Effector CD8-positive, alpha-beta T cell (primary cell): ENCODE data around the gene GPR139.

Experiments
- DNase-seq: peaks from one replicate; lab custom pipeline; 2025; lab: John Stamatoyannopoulos, UW
- total RNA-seq, 4 experiments: gene quantifications; one replicate each; lab custom pipeline; 2026; lab: John Stamatoyannopoulos, UW

The GPR139 gene
- 0 reads per million in 4 experiments for total RNA-seq

DNA sequence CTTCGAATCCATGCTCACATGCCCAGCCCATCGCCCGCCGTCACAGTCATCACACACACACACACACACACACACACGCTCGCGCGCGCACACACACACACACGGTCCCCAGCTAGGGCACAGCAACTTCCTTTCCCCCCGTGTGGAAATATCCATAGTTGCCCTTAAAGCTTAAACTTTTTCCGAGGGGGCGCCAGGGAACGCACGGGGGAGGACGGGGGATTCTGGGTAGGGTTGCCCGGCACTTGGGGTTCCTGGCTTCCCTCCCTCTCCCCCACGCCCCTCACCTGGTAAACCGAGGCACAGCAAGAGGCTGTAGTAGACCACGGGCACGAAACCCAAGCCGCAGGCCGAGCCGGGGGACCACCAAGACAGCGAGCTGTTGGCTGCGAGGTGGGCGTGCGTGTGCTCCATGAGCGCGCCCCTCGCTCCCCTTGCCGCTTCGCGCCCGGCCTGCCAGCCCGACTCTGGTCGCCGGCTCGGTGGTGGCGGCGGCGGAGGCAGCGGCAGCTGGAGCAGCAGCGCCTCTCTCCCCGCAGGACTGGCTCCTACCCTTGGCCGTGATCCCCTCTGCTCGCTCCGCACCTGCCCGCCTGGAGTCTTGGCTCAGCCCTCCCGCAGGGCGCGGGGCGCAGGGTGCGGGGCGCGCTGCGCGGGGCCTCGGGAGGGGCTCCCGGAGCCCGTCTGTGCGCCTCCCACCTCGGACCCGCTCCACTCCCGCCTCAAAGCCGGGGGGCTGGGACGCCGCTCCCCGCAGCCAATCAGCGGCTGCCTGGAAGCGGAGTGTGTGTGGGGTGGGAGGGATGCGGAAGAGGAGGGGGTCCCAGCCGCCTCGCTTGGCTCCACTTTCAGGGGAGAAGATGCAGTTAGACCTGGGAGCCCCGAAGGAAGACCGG, at the start of gene GPR139:
GPR139 (minus strand) TSS at position 688 of the 896 bp plus-strand sequence; CDS start at position 414, 274 bp downstream.
- DNase-seq = no peak

DNA sequence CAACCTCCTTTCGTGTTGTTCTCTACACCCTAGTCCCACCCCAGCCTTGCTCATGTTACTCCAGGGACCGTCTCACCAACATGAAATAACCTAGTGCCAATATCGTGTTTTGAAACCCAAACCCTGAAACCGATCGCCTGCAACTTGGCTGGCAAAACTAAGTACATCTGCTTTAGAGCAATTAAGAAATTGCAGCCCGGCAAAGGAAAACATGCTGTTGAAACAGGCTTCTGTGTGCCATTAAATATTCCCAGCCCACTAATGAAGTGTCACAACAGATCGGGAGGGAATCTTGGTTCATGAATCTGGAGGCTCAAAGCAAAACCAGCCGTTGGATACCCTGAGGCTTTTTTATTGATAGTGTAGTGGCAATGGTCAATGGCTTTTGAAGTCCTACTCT, 48.3 kb upstream of the GPR139 start:
- no peak for DNase-seq

DNA sequence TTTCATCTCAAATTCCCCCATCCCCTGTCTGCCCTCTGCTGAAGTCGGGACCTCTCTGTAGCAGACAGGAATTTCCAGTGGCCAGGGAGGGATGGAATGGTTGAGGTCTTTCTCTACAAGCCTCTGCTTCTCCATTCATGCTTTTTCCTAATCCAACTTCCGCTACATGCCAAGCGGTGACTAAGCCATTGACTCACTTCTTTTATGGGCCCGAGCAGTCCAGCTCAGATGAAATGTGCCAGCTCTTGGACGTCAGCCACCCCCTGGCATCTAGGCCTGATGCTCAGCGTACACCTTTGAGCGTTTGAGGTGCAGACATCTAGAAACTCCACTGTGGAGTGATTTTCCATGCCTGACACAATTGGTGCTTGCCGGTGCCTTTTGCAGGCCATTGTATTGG, 40.7 kb upstream of the GPR139 start:
- no peak for DNase-seq

DNA sequence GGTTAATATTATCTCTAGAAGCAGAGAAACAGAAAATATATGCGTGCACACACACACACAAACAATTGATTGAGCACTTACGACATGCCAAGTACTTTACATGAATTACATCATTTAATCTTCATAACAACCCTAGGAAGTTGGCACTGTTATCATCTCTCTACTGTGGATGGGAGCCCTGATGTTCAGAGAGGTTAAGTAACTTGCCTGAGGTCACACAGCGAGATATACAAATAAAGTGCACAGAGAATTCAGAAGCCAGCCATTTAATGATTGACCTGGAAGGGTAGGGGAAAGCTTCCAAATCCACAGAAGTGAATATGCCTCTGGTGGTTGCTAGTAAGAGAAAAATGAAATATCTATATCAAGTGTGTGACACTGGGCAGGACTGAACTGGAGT, 37.5 kb upstream of the GPR139 start:
- DNase-seq = no peak

DNA sequence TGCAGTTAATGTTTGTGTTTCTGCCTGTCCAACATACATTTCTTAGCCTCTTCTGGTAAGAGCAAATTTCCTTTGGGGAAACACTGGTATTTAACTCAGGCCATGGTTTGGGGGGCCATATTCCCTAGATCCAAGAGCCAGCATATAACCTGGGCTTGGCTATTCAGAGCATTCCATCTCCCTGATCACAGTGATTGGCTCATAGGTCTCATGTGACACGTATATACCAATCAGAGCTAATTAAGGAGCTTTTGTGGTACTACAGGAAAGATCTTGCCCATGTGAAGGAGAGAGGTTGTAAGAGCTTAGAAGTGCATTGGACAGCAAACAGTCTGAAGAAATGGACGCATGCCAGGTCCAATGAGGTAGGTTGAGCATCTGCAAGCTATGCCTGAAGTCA, 33.4 kb upstream of the GPR139 start:
- no peak for DNase-seq

DNA sequence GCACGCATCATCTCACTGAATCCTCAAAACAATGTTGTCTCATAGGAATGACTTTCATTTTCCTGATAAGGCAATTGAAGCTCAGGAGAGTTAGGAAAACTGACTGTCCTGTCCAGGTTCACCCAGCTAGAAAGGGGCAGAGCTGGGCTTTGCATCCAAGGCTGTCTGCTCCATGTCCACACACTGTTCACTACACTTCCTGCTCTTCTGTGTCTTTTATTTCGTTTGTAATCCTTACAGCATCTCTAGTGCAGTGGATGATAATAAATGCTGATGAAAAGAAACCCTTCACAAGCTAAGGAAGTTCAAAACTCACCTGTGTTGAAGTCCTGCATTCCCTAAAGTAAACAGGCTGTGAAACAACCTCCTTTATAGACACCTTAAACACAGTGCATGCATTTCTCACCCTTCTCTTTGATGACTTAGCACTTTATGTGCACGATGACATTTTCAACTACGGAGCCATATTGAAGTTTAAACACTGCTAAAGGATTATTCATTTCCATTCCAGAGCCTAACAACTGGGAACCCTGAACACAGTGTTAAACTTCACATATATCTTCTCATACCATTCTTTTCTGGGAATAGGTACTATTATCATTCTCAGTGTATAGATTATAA, 31.0 kb upstream of the GPR139 start:
- no peak for DNase-seq

DNA sequence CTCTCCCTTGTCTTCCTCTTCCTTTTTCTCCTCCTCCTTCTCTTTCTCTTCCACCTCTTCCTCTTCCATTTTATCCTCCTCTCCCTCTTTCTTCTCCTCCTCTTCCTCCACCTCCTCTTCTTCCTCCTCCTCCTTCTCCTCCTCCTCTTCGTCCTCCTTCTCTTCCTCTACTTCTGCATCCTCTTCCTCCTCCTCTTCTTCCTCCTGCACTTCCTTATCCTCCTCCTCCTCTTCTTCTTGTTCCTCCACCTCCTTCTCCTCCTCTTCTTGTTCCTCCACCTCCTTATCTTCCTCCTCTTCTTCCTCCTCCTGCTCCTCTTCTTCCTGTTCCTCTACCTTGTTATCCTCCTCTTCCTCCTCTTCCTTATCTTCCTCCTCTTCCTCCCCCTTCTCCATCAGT, 28.8 kb upstream of the GPR139 start:
- no peak for DNase-seq

DNA sequence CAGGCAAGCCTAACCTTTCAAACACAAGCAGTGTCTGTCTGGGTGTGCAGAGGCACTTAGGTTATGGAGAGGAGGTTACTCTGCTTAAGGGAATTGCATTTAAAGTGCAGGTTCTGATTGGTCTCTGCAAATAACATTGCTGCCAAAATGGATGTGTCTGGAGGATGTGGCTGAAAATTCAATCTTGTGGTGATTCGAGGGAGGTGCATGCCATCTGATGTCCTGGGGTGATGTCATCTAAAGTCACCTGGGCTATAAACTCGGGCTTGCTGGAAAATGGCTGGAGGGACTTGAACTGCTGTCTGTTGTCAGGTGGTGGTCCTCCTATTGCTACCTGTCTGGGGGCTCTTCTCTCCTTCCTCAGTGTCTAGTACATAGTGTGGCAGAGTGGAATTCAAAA, 28.3 kb upstream of the GPR139 start:
- no peak for DNase-seq

DNA sequence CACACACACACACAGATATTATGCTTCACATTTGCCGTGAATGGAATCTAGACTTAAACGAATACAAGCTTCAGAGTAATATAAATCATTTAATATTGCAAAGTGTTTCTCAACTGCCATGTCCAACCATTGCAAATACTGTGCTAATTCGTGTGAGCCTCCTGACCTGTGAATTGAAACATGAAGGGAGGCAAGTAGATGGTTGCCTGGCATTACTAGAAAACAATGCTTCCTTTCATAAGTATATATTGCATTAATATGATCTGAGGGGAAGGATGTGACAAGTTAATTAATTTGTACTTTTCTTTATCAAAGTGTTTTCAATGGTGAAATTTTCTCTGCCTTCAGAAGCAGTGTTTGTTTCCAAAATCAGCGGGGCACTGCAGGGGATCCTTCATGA, 25.7 kb upstream of the GPR139 start:
- no peak for DNase-seq

DNA sequence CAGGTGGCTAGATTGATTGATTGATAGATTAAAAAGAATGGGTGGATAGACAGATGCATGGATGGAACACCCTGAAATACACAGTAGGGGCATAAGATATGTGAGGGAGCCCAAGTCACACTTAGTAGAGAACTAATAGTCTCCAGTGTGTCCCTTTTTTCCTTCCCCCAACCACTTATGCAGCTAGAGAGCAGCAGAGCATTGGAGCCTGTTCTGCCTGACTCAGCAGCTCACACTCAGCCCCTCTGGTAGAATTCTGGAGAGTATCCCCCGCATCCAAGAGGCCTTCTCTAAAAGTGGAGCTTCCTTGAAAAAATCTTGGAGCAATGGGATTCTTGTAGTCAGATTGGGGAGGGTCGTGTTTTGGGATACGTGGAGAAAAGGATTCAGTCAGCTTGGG, 20.5 kb upstream of the GPR139 start:
- no peak for DNase-seq

DNA sequence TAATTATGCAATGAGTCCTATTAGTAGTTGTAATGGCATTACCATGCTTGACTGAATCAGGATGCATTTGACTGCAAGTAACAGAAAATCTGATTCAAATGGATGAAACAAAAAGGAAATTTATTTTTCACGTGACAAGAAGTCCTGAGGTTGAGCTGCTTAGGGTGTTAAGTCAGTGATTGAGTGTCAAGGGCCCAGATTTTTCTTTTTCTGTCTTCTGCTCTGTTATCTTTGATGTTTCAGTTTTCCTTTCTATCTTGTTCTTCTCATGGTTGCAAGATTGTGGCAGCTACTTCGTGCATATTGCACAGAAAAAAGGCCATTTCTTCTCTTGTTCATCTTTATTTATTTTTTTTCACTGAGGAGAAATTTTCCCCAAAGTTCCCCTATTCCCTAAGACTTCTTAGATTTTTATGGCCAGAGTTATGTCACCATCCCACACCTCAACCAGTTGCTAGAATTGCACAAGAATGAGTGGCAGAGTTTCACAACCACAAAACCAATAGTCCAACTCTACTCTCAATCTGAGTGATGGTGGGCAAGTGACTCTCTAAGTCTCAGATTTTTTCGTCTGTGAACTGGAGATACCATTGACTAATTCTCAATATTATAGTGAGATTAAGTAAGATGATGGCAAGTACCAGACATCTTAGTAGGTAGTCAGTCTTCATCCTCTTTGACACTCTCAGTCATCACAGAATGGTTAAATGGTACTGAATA, 15.7 kb upstream of the GPR139 start:
- DNase-seq = no peak

DNA sequence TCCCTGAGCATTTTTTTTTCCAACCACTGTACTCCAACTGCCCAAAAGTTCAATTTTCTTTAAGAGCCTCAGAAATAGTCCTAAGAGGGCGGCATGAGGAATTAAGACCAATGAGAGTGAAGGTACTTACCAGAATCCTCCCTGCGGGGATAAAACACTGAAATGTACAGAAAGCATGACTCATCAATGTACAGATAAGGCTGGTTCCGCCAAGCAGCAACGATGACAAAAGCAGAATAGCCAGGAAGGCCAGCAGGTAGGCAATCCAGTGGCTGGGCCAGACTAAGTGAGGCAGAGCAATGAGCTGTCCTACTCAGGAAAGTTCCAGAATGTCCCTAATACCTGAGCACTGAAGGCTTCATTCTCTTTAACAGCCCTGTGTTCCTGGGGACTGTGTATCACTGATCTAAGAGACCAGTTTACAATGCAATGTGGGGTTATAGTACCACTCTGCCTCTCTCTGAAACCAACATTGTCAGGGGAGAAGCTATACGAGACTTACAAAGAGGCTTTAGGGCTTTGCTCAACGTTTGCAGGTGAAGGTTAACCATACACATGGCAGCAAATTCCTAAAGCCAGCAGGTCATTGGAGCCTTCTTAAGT, 11.0 kb upstream of the GPR139 start:
- DNase-seq = no peak

DNA sequence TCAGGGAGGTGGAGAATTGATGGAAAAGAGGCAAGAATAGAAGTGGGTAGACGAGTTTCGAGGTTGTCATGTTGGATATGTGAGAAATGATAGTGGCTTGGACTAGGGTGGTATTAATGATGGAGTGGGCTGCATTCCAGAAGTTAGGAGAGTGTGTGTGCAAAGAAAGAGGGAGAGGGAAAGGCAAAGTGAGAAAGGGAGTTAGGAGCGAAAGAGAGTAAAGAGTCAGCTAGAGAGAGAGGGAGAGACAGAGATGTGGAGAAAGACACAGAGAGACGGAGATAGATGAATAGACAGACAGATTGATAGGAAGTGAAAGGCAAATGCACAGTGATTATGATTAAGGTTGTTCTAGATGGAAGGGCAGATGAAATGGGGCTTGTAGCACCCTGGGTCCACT, 5.4 kb upstream of the GPR139 start:
- DNase-seq = no peak

DNA sequence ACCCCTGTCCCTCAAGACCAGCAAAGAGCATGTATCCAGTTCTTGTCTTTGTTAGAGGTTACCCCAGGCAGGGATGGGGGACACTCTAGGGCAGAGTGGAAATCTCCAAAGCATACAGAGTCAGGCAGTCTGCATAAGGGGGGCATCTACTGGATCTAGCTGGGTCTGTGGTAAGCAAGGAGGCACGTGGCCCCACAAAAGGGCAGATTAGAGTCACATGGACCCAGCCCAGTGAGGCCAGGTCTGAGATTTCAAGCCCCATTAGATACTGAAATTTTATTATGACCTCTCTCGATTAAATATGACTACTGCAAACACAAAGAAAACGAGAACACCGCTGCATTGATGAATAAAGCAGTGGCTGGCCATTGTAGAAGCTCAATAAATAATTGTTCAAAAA, 1.6 kb upstream of the GPR139 start:
- no peak for DNase-seq

DNA sequence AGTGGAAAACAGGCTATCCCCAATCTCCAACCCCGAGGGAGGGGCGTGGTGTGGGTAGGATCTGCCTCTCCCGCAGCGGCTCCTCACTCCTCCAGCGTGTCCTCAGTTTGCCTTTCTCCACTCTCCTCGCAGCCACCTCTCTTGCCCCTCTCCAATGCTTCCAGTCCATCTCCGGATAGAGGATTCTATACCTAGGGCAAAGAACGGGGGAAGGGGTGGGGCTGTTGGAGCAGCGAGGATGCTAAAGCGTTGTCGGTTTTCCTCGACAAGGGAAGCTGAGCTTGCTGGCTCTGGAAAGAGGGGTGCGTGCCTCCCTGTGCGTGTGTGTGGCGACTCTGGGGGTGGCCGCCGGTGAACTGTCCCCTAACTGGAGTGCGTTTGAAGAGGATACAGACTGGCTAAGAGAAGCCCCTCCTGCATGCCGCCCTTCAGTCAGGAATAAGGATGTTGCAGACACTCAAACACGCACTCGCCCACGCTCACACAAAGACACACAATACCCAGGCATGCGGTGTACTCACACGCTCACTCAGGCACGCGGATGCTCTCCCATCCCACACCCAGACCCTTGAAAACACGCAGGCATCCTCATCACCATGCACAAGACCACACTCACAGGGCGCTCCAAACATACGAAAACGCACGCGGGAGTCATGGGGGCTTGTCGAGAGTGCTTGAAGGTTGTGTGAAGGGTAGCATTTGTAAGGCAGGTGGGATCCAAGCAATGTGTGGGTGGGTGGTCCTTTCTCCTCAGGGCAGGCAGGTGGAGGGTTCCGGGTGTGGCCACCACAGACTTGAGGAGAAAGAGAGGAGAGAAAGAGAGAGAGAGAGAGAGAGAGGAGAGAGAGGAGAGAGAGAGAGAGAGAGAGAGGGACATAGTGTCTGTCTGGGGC, 655 bp upstream of the GPR139 start:
- DNase-seq = no peak

DNA sequence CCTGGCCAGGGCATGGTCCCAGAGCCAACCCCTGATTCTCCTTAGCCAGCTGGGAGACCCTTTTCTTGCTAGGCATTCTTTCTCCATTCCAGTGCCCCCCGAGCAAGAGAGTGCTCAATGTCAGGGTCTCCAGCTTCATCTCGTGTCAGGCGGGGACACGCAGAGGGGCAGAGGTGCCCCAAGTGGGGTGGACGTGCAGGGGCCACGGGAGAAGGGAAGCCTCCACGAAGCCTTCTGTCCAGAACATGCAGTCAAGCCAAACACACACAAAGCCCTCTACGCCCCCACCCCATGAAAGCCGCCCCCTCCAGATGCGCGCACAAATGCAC, 852 bp downstream of the GPR139 start:
- no peak for DNase-seq

DNA sequence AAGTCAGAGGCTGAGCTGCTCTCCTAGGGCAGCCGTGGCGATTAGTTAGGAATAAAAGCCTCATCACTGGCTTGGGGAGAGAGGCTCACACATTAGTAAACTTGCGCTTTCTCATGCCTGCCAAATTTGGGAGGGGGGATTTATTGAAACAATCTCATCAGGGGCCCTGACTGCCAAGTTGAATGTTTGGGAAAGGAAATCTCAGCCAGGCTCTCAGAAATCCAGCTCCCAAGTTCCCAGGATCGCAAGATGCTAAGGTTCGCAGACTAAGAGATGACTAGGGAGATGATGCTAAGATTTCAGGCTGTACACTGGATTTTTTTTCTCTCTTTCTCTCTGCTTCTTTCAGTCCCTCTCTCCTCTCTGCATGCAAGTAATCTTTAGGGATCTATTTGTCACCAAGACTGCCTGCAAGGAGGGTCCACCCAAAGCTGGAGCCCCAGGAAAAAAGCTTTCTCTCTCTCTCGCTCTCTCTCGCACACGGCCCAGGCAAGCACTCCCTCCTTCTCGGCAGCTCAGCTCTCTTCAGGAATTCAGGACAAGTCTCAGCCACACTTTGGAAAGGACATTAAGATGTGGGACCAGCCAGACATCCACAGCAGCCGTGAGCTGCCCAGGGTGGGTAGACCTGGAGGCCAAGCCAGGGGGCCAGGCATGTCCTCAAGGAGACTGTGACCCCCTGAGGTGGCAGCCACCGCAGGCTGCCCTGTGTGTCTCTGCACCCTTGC, 1.4 kb downstream of the GPR139 start:
- DNase-seq = no peak

DNA sequence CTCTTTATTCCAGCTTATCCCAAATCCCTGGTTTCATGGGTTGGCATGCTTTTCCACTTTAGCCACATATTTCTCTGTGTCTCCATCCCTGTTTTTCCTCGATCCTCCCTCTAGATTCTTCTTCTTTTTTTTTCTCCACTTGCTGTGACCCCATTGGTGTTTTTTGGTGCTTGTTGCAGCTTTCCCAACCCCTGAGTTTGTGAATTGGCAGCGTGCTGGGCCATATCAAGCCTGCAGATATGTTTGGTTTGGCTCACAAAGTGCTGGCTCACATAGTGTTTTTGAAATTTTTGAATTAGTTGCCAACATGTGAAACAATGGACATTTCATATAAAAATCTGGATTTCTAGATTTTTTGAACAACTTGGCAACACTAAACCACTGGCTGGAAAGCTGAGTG, 8.8 kb downstream of the GPR139 start:
- no peak for DNase-seq

DNA sequence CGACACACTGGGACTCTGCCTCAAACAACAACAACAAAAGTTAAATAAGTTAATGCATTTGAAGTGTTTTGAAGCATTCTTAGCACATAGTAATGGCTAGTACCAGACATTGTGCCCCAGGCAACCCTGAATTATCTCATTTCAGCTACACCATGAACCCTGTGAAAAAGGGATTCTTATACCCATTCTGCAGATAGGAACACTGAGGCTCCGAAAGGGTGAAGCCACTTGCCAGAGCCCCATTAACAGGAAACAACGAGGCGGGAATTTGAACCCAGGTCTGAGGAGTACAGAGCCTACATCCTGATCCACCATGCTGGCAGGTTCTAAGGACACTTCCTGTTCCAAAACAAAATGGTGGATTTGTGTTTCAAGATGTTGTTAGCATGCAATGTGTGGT, 9.2 kb downstream of the GPR139 start:
- no peak for DNase-seq

DNA sequence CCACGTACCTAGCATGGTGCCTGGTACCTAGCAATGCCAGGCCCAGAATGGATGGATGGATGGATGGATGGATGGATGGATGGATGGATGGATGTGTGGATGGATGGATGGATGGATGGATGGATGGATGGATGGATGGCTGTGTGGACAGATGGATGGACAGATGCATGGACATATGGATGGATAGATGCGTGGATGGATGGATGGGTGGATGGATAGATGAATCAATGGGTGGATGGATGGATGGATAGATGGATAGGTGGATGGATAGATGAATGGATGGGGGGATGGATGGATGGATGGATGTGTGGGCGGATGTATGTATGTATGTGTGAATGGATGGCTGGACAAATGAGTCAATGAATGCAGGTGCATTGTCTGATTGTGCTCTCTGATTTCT, 12.6 kb downstream of the GPR139 start:
- DNase-seq = no peak

DNA sequence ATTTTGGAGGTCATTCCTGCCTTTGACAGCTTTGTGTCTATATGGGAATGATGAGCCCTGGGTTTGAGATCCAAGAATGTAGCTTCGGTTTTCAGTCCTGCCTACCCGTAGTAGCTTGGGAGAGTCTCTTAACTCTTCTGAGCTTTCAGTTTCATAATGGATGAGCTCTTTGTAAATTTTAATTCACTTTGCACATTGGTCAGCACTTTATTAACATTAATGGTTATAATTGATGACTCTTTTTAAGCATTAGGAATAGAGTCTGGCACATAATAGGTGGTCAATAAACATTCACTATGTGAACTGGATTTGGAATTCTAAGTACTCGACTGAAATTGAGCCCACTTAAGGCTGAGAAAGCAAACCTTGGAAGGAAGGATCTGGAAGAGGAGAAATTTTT, 17.3 kb downstream of the GPR139 start:
- DNase-seq = no peak
